ENCODE data around the gene REEP1.
"Not testable (repeated sequence)": the region's sequence is repeated elsewhere in the genome, so short reads cannot be mapped to it uniquely, and the experiment has no call there.

Gene REEP1

GRCh38 chr2:86275962-86276361 lies 61.5 kb downstream of the REEP1 start:
- DNase-seq = no peak

GRCh38 chr2:86275384-86275799 lies 62.0 kb downstream of the REEP1 start:
- no peak for DNase-seq

- no peak for DNase-seq
Observed at GRCh38 chr2:86274918-86275275, 62.5 kb downstream of the REEP1 start.

GRCh38 chr2:86274265-86274917 lies 63.0 kb downstream of the REEP1 start:
- no peak for DNase-seq

GRCh38 chr2:86272111-86272510 lies 65.3 kb downstream of the REEP1 start:
- DNase-seq = no peak

- no peak for DNase-seq
Observed at GRCh38 chr2:86271248-86271647, 66.2 kb downstream of the REEP1 start.

GRCh38 chr2:86263956-86264355 lies 73.5 kb downstream of the REEP1 start:
- no peak for DNase-seq

- no peak for DNase-seq
Observed at GRCh38 chr2:86260978-86261377, 76.4 kb downstream of the REEP1 start.

- DNase-seq = no peak
Observed at GRCh38 chr2:86258106-86258505, 79.3 kb downstream of the REEP1 start.

GRCh38 chr2:86256982-86257381 lies 80.4 kb downstream of the REEP1 start:
- no peak for DNase-seq

GRCh38 chr2:86256300-86256699 lies 81.1 kb downstream of the REEP1 start:
- no peak for DNase-seq

- no peak for DNase-seq
Observed at GRCh38 chr2:86254576-86255538, 82.6 kb downstream of the REEP1 start.

- DNase-seq = no peak
Observed at GRCh38 chr2:86253424-86253823, 84.0 kb downstream of the REEP1 start.

GRCh38 chr2:86251840-86252266 lies 85.6 kb downstream of the REEP1 start:
- no peak for DNase-seq

- DNase-seq = no peak
Observed at GRCh38 chr2:86249579-86250391, 87.6 kb downstream of the REEP1 start.

- no peak for DNase-seq
Observed at GRCh38 chr2:86249176-86249575, 88.2 kb downstream of the REEP1 start.

- DNase-seq = not testable (repeated sequence)
Observed at GRCh38 chr2:86245222-86245621, 92.2 kb downstream of the REEP1 start.

GRCh38 chr2:86244781-86245180 lies 92.6 kb downstream of the REEP1 start:
- not testable (repeated sequence) for DNase-seq

GRCh38 chr2:86243950-86244733 lies 93.3 kb downstream of the REEP1 start:
- no peak for DNase-seq

GRCh38 chr2:86243272-86243671 lies 94.2 kb downstream of the REEP1 start:
- DNase-seq = no peak

GRCh38 chr2:86241611-86242010 lies 95.8 kb downstream of the REEP1 start:
- DNase-seq = no peak

GRCh38 chr2:86240251-86240650 lies 97.2 kb downstream of the REEP1 start:
- DNase-seq = no peak
